Measurements from ENCODE around the gene MEAK7.

Gene MEAK7

GRCh38 chr16:84467709-84468108 lies 36.8 kb downstream of the MEAK7 start:
- H2BK120ac ChIP-seq (ENCODE audit: low read depth, low read length): no peak overlapping the region
- no peak overlapping the region for H3K4me3 ChIP-seq (ENCODE audit: low read length in 2 of 2)
- no peak overlapping the region for H2AFZ ChIP-seq (ENCODE audit: low read length)
- H2AK5ac ChIP-seq (ENCODE audit: low read depth, low read length): no peak overlapping the region
- no peak overlapping the region for H2BK15ac ChIP-seq (ENCODE audit: low read length)
- DNase-seq (ENCODE audit: low spot score): no peak
- peaks cover 5 to 35% of the 10 kb centered on the region in 2 donors for H3K9me3 ChIP-seq (replicated peaks in 1 of 2; ENCODE audit: control insufficient read depth in 2 of 2, insufficient read depth in 1 of 2, low read depth in 1 of 2, low read length in 2 of 2)
- no peak overlapping the region for H3K23ac ChIP-seq (ENCODE audit: low read depth, low read length, poor library complexity)
- H3K27me3 ChIP-seq (ENCODE audit: control insufficient read depth in 3 of 3, insufficient read depth in 3 of 3, low read depth in 1 of 3, low read length in 3 of 3): no peaks in the 10 kb centered on the region
- peaks cover 5 to 20% of the 10 kb centered on the region in 2 donors for H3K36me3 ChIP-seq (replicated peaks in 1 of 2; ENCODE audit: control insufficient read depth in 2 of 2, insufficient read depth in 2 of 2, low read length in 2 of 2)
- H4K91ac ChIP-seq (ENCODE audit: low read depth, low read length, poor library complexity): no peak overlapping the region
- H3K9ac ChIP-seq (ENCODE audit: low read depth, low read length, poor library complexity): no peak overlapping the region
- no peak overlapping the region for H4K8ac ChIP-seq (ENCODE audit: low read depth, low read length)
- H3K4ac ChIP-seq (ENCODE audit: low read length): no peak overlapping the region
- H3K27ac ChIP-seq (replicated peaks; ENCODE audit: low read length): no peak overlapping the region
- H3K79me1 ChIP-seq (ENCODE audit: low read depth, low read length): no peaks in the 10 kb centered on the region
- no peak overlapping the region for H2BK5ac ChIP-seq (ENCODE audit: low read length)
- no peak overlapping the region for H3K4me2 ChIP-seq (ENCODE audit: insufficient read depth, low read length, poor library complexity, severe bottlenecking)
- no peak overlapping the region for H3K18ac ChIP-seq (ENCODE audit: low read length)
- no peaks in the 10 kb centered on the region for H3K4me1 ChIP-seq (ENCODE audit: control insufficient read depth in 2 of 2, insufficient read depth in 1 of 2, low read depth in 1 of 2, low read length in 2 of 2)
- H3K14ac ChIP-seq (ENCODE audit: low read length): no peak overlapping the region
- no peak overlapping the region for H2BK12ac ChIP-seq (ENCODE audit: low read length)

- no peak overlapping the region for H2AK5ac ChIP-seq (ENCODE audit: low read depth, low read length)
- H4K8ac ChIP-seq (ENCODE audit: low read depth, low read length): no peak overlapping the region
- no peaks in the 10 kb centered on the region for H3K27me3 ChIP-seq (ENCODE audit: control insufficient read depth in 3 of 3, insufficient read depth in 3 of 3, low read depth in 1 of 3, low read length in 3 of 3)
- no peak overlapping the region for H3K4me3 ChIP-seq (ENCODE audit: low read length in 2 of 2)
- no peak overlapping the region for H4K91ac ChIP-seq (ENCODE audit: low read depth, low read length, poor library complexity)
- peaks cover 5 to 20% of the 10 kb centered on the region in 2 donors for H3K36me3 ChIP-seq (replicated peaks in 1 of 2; ENCODE audit: control insufficient read depth in 2 of 2, insufficient read depth in 2 of 2, low read length in 2 of 2)
- no peaks in the 10 kb centered on the region for H3K79me1 ChIP-seq (ENCODE audit: low read depth, low read length)
- DNase-seq (ENCODE audit: low spot score): no peak
- no peak overlapping the region for H2BK12ac ChIP-seq (ENCODE audit: low read length)
- H3K23ac ChIP-seq (ENCODE audit: low read depth, low read length, poor library complexity): no peak overlapping the region
- H2BK120ac ChIP-seq (ENCODE audit: low read depth, low read length): no peak overlapping the region
- no peaks in the 10 kb centered on the region for H3K4me1 ChIP-seq (ENCODE audit: control insufficient read depth in 2 of 2, insufficient read depth in 1 of 2, low read depth in 1 of 2, low read length in 2 of 2)
- no CpG with 5 or more reads among the region's 1 CpG for WGBS, 2 donors (ENCODE audit: extremely low coverage in 2 of 2, insufficient read length in 2 of 2, insufficient replicate concordance in 1 of 2)
- H3K4ac ChIP-seq (ENCODE audit: low read length): no peak overlapping the region
- H3K18ac ChIP-seq (ENCODE audit: low read length): no peak overlapping the region
- H3K9ac ChIP-seq (ENCODE audit: low read depth, low read length, poor library complexity): no peak overlapping the region
- no peak overlapping the region for H2AFZ ChIP-seq (ENCODE audit: low read length)
- H3K14ac ChIP-seq (ENCODE audit: low read length): no peak overlapping the region
- no peak overlapping the region for H3K27ac ChIP-seq (replicated peaks; ENCODE audit: low read length)
- no peak overlapping the region for H2BK5ac ChIP-seq (ENCODE audit: low read length)
- no peak overlapping the region for H3K4me2 ChIP-seq (ENCODE audit: insufficient read depth, low read length, poor library complexity, severe bottlenecking)
- no peak overlapping the region for H2BK15ac ChIP-seq (ENCODE audit: low read length)
- peaks cover 5 to 31% of the 10 kb centered on the region in 2 donors for H3K9me3 ChIP-seq (replicated peaks in 1 of 2; ENCODE audit: control insufficient read depth in 2 of 2, insufficient read depth in 1 of 2, low read depth in 1 of 2, low read length in 2 of 2)
These were observed 37.2 kb downstream of the MEAK7 start for GRCh38 chr16:84467256-84467655.

- Histone ChIP-seq H3K9ac (ENCODE audit: low read depth, low read length, poor library complexity) (no peak overlapping the region), H3K27ac (replicated peaks; ENCODE audit: low read length) (no peak overlapping the region), H4K91ac (ENCODE audit: low read depth, low read length, poor library complexity) (no peak overlapping the region), H3K36me3 (replicated peaks in 1 of 2; ENCODE audit: control insufficient read depth in 2 of 2, insufficient read depth in 2 of 2, low read length in 2 of 2) (peaks cover 5 to 20% of the 10 kb centered on the region in 2 donors), H3K4ac (ENCODE audit: low read length) (no peak overlapping the region), H3K14ac (ENCODE audit: low read length) (no peak overlapping the region), H3K27me3 (ENCODE audit: control insufficient read depth in 3 of 3, insufficient read depth in 3 of 3, low read depth in 1 of 3, low read length in 3 of 3) (no peaks in the 10 kb centered on the region), H3K4me2 (ENCODE audit: insufficient read depth, low read length, poor library complexity, severe bottlenecking) (no peak overlapping the region), H2BK5ac (ENCODE audit: low read length) (no peak overlapping the region), H3K4me3 (ENCODE audit: low read length in 2 of 2) (no peak overlapping the region), H3K79me1 (ENCODE audit: low read depth, low read length) (no peaks in the 10 kb centered on the region), H2BK12ac (ENCODE audit: low read length) (no peak overlapping the region), H3K9me3 (replicated peaks in 1 of 2; ENCODE audit: control insufficient read depth in 2 of 2, insufficient read depth in 1 of 2, low read depth in 1 of 2, low read length in 2 of 2) (peaks cover 4 to 27% of the 10 kb centered on the region in 2 donors), H3K23ac (ENCODE audit: low read depth, low read length, poor library complexity) (no peak overlapping the region), H2BK15ac (ENCODE audit: low read length) (no peak overlapping the region), H3K18ac (ENCODE audit: low read length) (no peak overlapping the region), H2AFZ (ENCODE audit: low read length) (no peak overlapping the region), H4K8ac (ENCODE audit: low read depth, low read length) (no peak overlapping the region), H3K4me1 (ENCODE audit: control insufficient read depth in 2 of 2, insufficient read depth in 1 of 2, low read depth in 1 of 2, low read length in 2 of 2) (no peaks in the 10 kb centered on the region), H2AK5ac (ENCODE audit: low read depth, low read length) (no peak overlapping the region), H2BK120ac (ENCODE audit: low read depth, low read length) (no peak overlapping the region)
- no CpG with 5 or more reads among the region's 4 CpGs for WGBS, 2 donors (ENCODE audit: extremely low coverage in 2 of 2, insufficient read length in 2 of 2, insufficient replicate concordance in 1 of 2)
- DNase-seq (ENCODE audit: low spot score): no peak
These were observed 37.8 kb downstream of the MEAK7 start for GRCh38 chr16:84466692-84467091.

- H3K36me3 ChIP-seq (replicated peaks in 1 of 2; ENCODE audit: control insufficient read depth in 2 of 2, insufficient read depth in 2 of 2, low read length in 2 of 2): peaks cover 5 to 20% of the 10 kb centered on the region in 2 donors
- H3K4me1 ChIP-seq (ENCODE audit: control insufficient read depth in 2 of 2, insufficient read depth in 1 of 2, low read depth in 1 of 2, low read length in 2 of 2): no peaks in the 10 kb centered on the region
- H3K27me3 ChIP-seq (ENCODE audit: control insufficient read depth in 3 of 3, insufficient read depth in 3 of 3, low read depth in 1 of 3, low read length in 3 of 3): no peaks in the 10 kb centered on the region
- no peak overlapping the region for H3K4me2 ChIP-seq (ENCODE audit: insufficient read depth, low read length, poor library complexity, severe bottlenecking)
- H3K23ac ChIP-seq (ENCODE audit: low read depth, low read length, poor library complexity): no peak overlapping the region
- no peak overlapping the region for H2AFZ ChIP-seq (ENCODE audit: low read length)
- no peak overlapping the region for H4K91ac ChIP-seq (ENCODE audit: low read depth, low read length, poor library complexity)
- H3K14ac ChIP-seq (ENCODE audit: low read length): no peak overlapping the region
- DNase-seq (ENCODE audit: low spot score): no peak
- H2AK5ac ChIP-seq (ENCODE audit: low read depth, low read length): no peak overlapping the region
- H3K9ac ChIP-seq (ENCODE audit: low read depth, low read length, poor library complexity): no peak overlapping the region
- WGBS, 2 donors (ENCODE audit: extremely low coverage in 2 of 2, insufficient read length in 2 of 2, insufficient replicate concordance in 1 of 2): no CpG with 5 or more reads among the region's 6 CpGs
- peaks cover 4 to 26% of the 10 kb centered on the region in 2 donors for H3K9me3 ChIP-seq (replicated peaks in 1 of 2; ENCODE audit: control insufficient read depth in 2 of 2, insufficient read depth in 1 of 2, low read depth in 1 of 2, low read length in 2 of 2)
- H2BK5ac ChIP-seq (ENCODE audit: low read length): no peak overlapping the region
- no peak overlapping the region for H2BK12ac ChIP-seq (ENCODE audit: low read length)
- no peak overlapping the region for H3K18ac ChIP-seq (ENCODE audit: low read length)
- no peak overlapping the region for H3K27ac ChIP-seq (replicated peaks; ENCODE audit: low read length)
- H3K79me1 ChIP-seq (ENCODE audit: low read depth, low read length): no peaks in the 10 kb centered on the region
- H2BK120ac ChIP-seq (ENCODE audit: low read depth, low read length): no peak overlapping the region
- peak overlapping the region in 1 of 2 donors; percentile 12 for H3K4me3 ChIP-seq (ENCODE audit: low read length in 2 of 2)
- no peak overlapping the region for H2BK15ac ChIP-seq (ENCODE audit: low read length)
- no peak overlapping the region for H3K4ac ChIP-seq (ENCODE audit: low read length)
- H4K8ac ChIP-seq (ENCODE audit: low read depth, low read length): no peak overlapping the region
These were observed 39.3 kb downstream of the MEAK7 start for GRCh38 chr16:84465154-84465553.

Data from neuronal stem cell (in vitro differentiated cells).